ENCODE results near the gene EXOC3L4.

EXOC3L4 gene

DNA sequence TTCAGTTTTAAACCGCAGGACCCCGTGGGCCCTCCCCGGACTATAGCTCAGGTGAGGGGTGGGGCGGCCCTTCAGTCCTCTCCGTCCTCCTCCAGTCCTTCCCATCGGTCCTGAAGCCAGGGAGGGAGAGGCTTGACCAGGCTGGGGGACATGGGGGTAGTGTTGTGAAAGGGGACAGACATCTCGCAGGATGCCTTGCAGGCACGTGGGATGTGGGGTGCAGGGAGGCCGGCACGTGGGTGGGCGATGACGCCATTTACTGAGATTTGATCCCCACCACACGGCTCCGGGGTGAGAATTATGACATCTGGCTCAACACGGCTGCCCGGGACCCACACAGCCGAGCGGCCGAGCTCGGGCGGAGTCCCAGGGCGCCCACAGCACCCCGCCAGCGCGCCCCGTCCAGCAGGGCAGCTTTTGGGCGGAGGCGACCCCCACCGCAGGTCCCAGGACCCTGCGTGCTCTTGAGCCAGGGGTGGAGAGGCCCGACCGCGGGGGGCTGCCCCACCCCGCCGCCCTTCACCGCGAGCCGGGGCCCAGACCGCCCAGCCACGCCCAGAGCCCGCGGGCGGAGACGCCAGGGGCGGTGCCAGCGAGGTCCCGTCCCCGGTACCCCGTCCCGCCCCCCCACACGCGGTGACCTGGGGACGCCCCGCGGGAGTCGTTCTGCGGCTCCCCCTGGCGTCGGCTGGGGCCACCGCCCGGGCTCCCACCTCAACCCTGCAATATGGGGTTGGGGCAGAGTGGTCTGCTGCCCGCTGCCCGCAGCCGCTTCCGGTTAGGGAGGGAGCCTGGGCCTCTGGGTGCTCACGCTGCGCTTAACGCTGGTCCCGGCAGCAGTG, 3.3 kb upstream of the EXOC3L4 start:
- Histone ChIP-seq H3K27me3 (ENCODE audit: low read depth) (no peaks in the 10 kb centered on the region), H3K4me1 (peaks cover 5% of the 10 kb centered on the region), H3K4me3 (peak overlapping the region; percentile 20), H3K36me3 (replicated peaks) (no peaks in the 10 kb centered on the region), H3K9me3 (no peaks in the 10 kb centered on the region)
- peak; percentile 56 to 87 for DNase-seq (ENCODE audit: low spot score in 2 of 2)
- in situ Hi-C loops (cut with MboI; ENCODE audit: low sequenced_read_pairs): no loop called here

DNA sequence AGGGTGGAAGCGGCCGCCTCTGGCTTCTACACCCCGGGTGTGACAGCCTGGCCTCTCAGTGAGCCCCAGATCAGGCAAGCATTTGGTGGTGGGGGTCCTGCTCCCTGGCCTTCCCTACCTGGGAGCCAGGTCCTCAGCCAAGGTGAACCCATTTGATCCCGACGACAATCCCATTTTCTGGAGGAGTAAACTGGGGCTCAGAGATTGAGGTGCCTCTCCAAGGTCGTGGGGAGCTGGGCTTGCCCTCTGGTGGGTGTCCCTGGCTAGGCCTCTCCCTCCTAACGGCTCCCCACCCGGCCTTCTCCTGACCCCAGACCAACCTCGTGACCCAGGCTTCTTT, 2.7 kb upstream of the EXOC3L4 start:
- Histone ChIP-seq H3K9me3 (no peaks in the 10 kb centered on the region), H3K4me3 (peak overlapping the region; percentile 20), H3K4me1 (peaks cover 5% of the 10 kb centered on the region), H3K36me3 (replicated peaks) (no peaks in the 10 kb centered on the region), H3K27me3 (ENCODE audit: low read depth) (no peaks in the 10 kb centered on the region)
- DNase-seq (ENCODE audit: low spot score in 2 of 2): no peak
- in situ Hi-C loops (cut with MboI; ENCODE audit: low sequenced_read_pairs): no loop called here

DNA sequence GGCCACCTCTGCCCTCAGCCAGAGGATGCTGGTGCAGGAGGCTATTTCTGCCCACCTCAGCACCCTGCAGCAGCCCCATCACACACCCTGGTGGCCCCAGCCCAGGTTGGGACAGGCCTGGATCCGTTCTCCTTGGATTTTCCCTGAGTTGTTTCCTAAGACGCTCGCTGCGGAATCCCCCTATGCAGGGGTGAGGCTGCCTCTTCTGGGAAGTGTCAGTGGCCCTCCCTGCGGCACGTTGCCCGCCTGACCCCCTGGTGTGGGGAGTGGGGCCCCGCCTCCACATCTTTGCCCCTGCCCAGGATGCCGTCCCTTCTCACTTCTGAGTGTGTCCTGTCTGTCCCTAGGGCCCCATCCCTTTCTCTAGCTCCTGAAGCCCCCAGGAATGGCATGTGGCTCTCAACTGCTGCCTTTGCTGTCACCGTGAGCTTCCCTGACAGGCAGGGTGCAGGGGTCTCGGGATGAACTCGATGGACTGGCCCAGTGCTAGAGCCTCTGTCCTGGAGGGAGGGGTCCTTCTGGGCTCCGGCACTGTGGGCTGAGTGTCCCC, 594 bp upstream of the EXOC3L4 start:
- Histone ChIP-seq H3K9me3 (no peaks in the 10 kb centered on the region), H3K27me3 (ENCODE audit: low read depth) (no peaks in the 10 kb centered on the region), H3K36me3 (replicated peaks) (no peaks in the 10 kb centered on the region), H3K4me3 (no peak overlapping the region), H3K4me1 (peaks cover 5% of the 10 kb centered on the region)
- in situ Hi-C loops (cut with MboI; ENCODE audit: low sequenced_read_pairs): no loop called here
- no peak for DNase-seq (ENCODE audit: low spot score in 2 of 2)

DNA sequence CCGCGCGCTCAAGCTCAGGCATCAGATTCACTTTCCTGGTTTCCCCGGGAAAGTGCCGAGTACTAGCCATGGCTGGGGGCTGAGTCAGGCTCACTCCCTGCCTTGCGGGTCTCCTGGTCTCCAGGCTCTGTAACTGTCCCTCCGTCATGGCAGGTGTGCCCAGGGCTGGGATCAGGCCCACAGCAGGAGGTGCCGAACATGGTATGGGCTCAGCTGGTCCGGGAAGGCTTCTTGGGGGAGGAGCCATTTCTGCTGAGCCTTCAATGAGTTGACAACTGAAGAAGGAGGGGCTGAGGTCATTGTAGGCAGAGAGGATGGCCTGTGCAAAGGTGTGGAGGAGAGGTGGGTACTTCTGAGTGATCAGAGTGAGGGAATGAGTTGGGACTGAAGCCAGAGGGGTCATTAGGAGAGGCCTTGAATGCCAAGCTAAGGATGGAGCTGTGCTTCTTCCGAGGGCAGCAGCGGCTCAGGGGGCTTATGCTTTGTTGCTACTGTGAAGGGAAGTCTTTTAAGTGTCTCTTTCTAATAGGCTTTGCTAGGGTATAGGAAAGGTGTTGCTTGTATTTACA, 769 bp downstream of the EXOC3L4 start:
- DNase-seq (ENCODE audit: low spot score in 2 of 2): no peak
- in situ Hi-C loops (cut with MboI; ENCODE audit: low sequenced_read_pairs): no loop called here
- Histone ChIP-seq H3K27me3 (ENCODE audit: low read depth) (no peaks in the 10 kb centered on the region), H3K36me3 (replicated peaks) (no peaks in the 10 kb centered on the region), H3K4me3 (no peak overlapping the region), H3K4me1 (peaks cover 5% of the 10 kb centered on the region), H3K9me3 (no peaks in the 10 kb centered on the region)

DNA sequence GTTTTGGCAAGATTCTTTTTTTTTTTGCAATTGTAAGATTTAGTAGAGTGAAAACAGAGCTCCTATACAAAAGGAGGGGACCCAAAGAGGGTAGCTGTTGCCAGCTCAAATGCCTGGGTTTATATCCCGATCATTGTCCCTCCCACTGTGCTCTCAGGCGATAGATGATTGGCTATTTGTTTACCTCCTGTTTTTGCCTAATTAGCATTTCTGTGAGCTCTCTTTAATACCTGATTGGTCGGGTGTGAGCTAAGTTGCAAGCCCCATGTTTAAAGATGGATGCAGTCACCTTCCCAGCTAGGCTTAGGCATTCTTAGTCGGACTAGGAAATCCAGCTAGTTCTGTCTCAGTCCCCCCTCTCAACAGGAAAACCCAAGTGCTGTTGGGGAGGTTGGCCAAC, 1.9 kb downstream of the EXOC3L4 start:
- no peaks in the 10 kb centered on the region for H3K9me3 ChIP-seq
- no peaks in the 10 kb centered on the region for H3K36me3 ChIP-seq (replicated peaks)
- in situ Hi-C loops (cut with MboI; ENCODE audit: low sequenced_read_pairs): no loop called here
- no peak overlapping the region for H3K4me3 ChIP-seq
- no peaks in the 10 kb centered on the region for H3K27me3 ChIP-seq (ENCODE audit: low read depth)
- DNase-seq (ENCODE audit: low spot score in 2 of 2): no peak
- H3K4me1 ChIP-seq: no peaks in the 10 kb centered on the region

DNA sequence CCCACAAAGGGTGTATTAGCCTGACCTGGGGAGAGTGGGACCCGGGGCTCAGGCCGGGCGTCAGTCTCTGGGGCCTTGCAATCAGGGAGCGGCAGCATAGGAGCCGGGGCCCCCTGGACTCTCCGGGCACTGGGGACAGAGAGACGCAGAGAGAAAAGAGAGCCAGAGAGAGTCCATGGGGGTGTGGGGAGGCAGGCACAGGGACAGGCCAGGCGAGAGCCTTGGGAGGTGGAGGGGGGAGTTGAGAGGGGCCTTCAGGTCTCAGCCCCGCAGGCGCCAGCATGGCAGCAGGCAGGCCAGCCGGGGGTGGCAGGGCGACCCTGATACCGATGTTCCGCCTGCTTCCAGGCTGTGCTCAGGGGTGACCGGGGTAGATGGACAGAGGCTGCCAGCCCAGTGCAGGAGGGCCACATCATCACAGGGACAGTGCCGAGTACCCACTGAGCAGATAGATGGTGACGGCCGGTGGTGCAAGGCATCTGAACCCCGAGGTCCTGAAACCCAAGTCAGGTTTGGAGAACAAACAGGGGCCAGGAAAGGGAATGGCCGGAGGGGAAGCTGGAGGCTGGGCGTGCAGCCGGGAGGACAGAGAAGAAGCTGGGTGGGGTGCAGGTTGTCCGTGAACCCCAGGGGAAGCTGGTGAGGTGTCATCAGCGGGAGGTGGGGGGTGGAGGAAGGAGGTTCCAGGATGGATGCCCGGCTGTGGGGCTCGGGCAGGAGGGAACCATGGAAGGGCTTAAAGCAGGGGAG, 2.9 kb downstream of the EXOC3L4 start:
- H3K4me3 ChIP-seq: no peak overlapping the region
- in situ Hi-C loops (cut with MboI; ENCODE audit: low sequenced_read_pairs): no loop called here
- no peaks in the 10 kb centered on the region for H3K4me1 ChIP-seq
- no peak for DNase-seq (ENCODE audit: low spot score in 2 of 2)
- no peaks in the 10 kb centered on the region for H3K36me3 ChIP-seq (replicated peaks)
- H3K9me3 ChIP-seq: no peaks in the 10 kb centered on the region
- H3K27me3 ChIP-seq (ENCODE audit: low read depth): no peaks in the 10 kb centered on the region

DNA sequence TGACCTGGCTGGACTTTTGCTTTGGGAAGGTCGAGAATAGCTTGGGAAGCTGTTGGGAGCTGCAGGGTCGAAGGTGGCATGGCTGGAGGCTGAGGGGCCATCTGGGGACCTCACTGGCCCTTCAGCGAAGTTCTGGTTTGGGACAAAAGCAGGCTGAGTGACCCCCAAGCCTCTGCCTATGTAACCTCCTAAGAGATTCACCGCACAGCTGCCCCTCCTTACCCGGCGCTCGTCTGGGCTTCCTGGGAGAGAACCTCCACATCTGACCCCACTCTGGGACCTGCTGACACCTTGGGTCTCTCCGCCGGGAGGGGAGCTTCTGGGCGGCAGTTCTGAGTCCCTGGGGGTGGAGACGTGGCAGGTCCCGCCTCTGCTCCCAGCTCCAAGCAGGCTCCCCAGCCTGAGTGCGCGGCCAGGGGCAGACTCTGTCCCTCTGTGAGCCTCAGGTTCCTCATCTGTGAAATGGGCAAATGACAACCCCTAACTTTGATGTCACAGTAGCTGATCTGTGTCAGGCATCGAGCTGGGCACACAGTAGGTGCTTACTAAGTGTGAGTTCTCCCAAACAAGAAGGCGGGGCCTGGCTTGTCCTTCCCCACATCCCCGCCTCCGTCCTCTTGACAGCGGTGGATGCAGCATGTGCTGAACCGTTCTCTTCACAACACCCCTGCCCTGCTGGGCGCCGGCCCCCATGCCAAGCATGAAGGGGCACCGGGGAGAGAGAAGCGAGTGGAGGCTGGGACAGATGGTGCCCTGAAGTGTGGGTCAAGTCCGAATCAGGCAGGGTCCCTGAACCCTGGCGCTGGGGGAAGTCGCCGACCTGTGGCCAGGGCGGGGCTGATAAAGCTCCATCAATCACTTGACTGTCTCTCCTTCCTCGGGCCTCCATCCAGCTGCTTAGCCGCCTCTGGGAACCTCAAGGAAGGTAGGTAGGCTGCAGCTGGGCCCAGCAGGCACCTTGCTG, 3.8 kb downstream of the EXOC3L4 start:
- in situ Hi-C loops (cut with MboI; ENCODE audit: low sequenced_read_pairs): no loop called here
- Histone ChIP-seq H3K36me3 (replicated peaks) (no peaks in the 10 kb centered on the region), H3K4me1 (no peaks in the 10 kb centered on the region), H3K9me3 (no peaks in the 10 kb centered on the region), H3K27me3 (ENCODE audit: low read depth) (peaks cover 5% of the 10 kb centered on the region), H3K4me3 (no peak overlapping the region)
- no peak for DNase-seq (ENCODE audit: low spot score in 2 of 2)

DNA sequence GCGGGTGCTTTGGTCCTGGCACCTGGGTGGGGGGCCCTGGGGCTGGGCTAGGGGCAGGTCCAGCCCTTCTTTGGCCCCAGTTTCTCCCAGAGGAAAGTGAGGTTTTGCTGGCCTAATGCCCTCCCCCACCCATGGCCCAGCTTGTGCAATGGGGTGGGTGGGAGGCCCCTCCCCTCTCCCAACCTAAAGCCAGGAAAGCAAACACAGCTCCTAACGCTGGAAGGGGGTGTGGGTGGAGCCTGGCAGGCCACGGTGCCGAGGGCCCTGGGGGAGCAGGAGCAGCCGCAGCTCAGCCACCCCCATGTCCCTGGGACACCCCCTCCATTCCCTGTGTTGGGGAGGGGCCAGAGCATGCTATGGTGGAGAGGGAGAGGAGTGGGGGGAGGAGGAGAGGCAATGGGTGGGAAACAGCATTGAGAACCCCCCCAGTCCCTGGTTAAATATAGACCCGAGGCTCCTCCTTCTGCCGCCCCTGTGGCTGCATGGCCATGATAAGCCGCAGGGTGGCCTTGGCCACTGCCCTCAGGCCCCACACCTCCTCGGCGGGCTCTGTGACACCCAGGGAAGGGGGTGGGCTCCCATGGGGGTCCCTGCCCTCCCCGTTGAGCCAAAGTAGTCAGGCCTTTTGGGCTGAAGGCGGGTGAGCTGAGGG, 4.7 kb downstream of the EXOC3L4 start:
- H3K9me3 ChIP-seq: no peaks in the 10 kb centered on the region
- H3K4me1 ChIP-seq: no peaks in the 10 kb centered on the region
- H3K4me3 ChIP-seq: no peak overlapping the region
- H3K36me3 ChIP-seq (replicated peaks): no peaks in the 10 kb centered on the region
- H3K27me3 ChIP-seq (ENCODE audit: low read depth): peaks cover 14% of the 10 kb centered on the region
- in situ Hi-C loops (cut with MboI; ENCODE audit: low sequenced_read_pairs): no loop called here
- no peak for DNase-seq (ENCODE audit: low spot score in 2 of 2)

DNA sequence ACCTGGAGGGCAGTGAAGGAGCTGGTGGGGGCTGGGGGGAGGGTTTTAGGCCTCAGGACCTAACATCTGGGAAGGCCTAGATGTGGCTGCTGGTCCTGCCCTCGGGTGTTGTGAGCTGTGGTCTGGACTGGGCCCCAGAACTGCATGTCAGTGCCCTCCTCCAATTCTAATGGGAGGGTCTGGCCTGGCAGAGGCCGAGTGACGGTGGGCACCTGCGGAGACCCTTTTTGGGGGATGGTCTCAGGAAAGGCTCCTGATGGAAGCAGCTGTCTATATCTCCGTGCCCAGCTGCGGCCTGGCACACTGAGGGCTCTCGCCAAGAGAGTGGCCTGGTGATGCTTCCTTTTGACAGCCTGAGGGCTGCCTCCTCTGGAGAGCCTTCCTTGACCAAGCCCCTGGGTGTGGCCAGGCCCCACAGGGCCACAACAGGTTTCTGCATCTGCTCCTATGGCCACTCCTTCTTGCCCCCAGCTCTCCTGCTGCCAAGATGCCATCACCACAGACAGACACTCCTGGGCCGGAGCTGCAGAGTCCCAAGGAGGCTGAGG, 5.3 kb downstream of the EXOC3L4 start:
- no peak for DNase-seq (ENCODE audit: low spot score in 2 of 2)
- H3K27me3 ChIP-seq (ENCODE audit: low read depth): peaks cover 20% of the 10 kb centered on the region
- H3K4me3 ChIP-seq: no peak overlapping the region
- no peaks in the 10 kb centered on the region for H3K4me1 ChIP-seq
- no peaks in the 10 kb centered on the region for H3K9me3 ChIP-seq
- in situ Hi-C loops (cut with MboI; ENCODE audit: low sequenced_read_pairs): no loop called here
- no peaks in the 10 kb centered on the region for H3K36me3 ChIP-seq (replicated peaks)

DNA sequence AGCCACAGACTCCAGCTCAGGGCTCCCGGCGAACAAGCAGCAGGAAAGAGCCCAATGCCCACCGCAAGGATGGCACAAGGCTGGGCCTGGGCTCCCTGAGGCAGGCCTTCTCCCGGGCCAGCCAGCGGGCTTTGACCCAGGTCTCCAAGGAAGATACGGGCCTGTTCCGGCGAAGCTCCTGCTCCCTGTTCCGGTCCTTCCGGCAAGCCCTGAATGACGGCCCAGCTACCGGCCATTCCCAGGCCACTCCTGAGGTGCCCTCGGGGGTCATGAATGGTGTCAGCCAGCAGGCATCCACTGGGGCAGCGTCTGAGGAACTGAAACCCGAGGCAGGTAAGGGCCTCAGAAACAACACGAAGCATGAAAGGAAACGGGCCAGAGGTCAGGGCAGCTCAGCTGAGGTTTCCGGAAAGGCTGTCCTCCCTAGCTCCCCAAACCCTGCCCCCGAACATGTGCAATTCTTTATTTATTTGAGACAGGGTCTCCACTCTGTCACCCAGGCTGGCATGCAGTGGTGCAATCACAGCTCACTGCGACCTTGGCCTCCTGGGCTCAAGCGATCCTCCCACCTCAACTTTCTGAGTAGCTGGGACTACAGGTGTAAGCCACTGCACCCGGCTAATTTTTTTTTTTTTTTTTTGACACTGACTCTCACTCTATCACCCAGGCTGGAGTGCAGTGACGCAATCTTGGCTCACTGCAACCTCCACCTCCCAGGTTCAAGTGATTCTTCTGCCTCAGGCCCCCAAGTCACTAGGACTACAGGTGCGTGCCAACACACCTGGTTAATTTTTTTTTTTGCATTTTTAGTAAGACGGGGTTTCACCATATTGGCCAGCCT, 6.0 kb downstream of the EXOC3L4 start:
- in situ Hi-C loops (cut with MboI; ENCODE audit: low sequenced_read_pairs): no loop called here
- Histone ChIP-seq H3K9me3 (no peaks in the 10 kb centered on the region), H3K4me3 (no peak overlapping the region), H3K27me3 (ENCODE audit: low read depth) (peaks cover 21% of the 10 kb centered on the region), H3K36me3 (replicated peaks) (no peaks in the 10 kb centered on the region), H3K4me1 (no peaks in the 10 kb centered on the region)
- DNase-seq (ENCODE audit: low spot score in 2 of 2): no peak

DNA sequence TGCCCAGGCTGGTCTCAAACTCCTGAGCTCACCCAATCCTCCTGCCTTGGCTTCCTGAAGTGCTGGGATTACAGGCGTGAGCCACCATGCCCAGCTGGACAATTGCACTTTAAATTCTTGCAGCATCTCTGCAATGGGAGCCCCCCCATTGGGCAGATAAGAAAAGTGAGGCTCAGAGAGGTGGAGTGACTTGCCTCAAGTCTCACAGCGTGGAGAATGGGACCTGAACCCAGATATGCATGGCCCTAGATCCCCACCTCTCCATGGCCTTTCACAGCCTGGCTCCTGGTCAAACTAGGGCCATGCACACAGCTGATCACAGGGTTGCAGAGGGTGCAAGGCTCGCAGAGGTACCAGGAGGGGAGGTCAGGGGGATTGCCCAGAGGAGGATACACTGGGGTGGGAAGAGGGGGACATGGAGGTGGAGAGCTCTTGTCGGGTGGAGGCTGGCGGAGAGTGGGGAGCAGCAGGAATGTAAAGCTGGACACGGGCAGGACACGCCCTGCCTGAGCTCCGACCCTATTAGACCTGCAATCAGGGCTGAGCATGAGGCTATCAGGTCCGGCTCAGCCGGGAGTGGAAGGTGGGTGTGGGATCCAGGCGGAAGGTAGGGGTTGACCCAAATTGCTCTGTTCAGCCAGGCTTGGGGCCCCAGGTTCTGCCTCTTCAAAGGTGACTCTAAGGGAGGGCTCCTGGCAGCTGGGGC, 6.9 kb downstream of the EXOC3L4 start:
- Histone ChIP-seq H3K27me3 (ENCODE audit: low read depth) (peaks cover 21% of the 10 kb centered on the region), H3K36me3 (replicated peaks) (no peaks in the 10 kb centered on the region), H3K4me3 (no peak overlapping the region), H3K9me3 (no peaks in the 10 kb centered on the region), H3K4me1 (no peaks in the 10 kb centered on the region)
- DNase-seq (ENCODE audit: low spot score in 2 of 2): no peak
- in situ Hi-C loops (cut with MboI; ENCODE audit: low sequenced_read_pairs): no loop called here
